HEK293 (cell line): ENCODE data around the gene CPA4.
A peak's percentile ranks its signal among the peaks of the same experiment; 100 is the strongest.

Experiments used
- CTCF ChIA-PET: fragments of 350-600 bp; formaldehyde crosslinking; extraction: SDS; loops from one replicate; lab custom pipeline; 2021; ENCODE audit warnings: antibody characterized with exemption; lab: Yijun Ruan, JAX
- POLR2A ChIA-PET: fragments of 300-600 bp; formaldehyde crosslinking; extraction: SDS; loops from one replicate; lab custom pipeline; 2020; ENCODE audit warnings: antibody characterized with exemption, inconsistent platforms; lab: Yijun Ruan, JAX
- H3K27ac ChIP-seq: fragments of 200-500 bp; sonication (Bioruptor generic); 2 replicates; pipeline ENCODE4 v1.5.1; 2014; ENCODE audit warnings: low read depth, low read length, control low read depth, inconsistent platforms; ENCODE audit errors: extremely low read depth
- H3K36me3 ChIP-seq, 2 experiments: fragments of 200-500 bp in 1 of 2; sonication (Bioruptor generic) in 1 of 2; 1 replicate in 1 of 2; 2 replicates in 1 of 2; pipeline ENCODE4 v1.5.1; 2014 to 2017; ENCODE audit warnings: inconsistent platforms in 2 of 2, low read length in 2 of 2; ENCODE audit not compliant: control insufficient read depth in 2 of 2, insufficient read depth in 1 of 2
- H3K4me1 ChIP-seq: fragments of 200-500 bp; sonication (Bioruptor generic); 2 replicates; pipeline ENCODE4 v1.5.1; 2014; ENCODE audit warnings: mild to moderate bottlenecking, low read length, inconsistent platforms; ENCODE audit not compliant: control insufficient read depth, insufficient read depth
- H3K4me3 ChIP-seq: 2 replicates; pipeline ENCODE4 v1.5.1; 2011; ENCODE audit warnings: low read depth, mild to moderate bottlenecking, control low read depth, low read length, moderate library complexity
- H3K9me3 ChIP-seq: fragments of 200-500 bp; sonication (Bioruptor generic); 2 replicates; pipeline ENCODE4 v1.5.1; 2014; ENCODE audit warnings: low read depth, low read length, inconsistent platforms; ENCODE audit not compliant: control insufficient read depth, insufficient read depth
- FEZF1 ChIP-seq: fragments of 450-650 bp; formaldehyde crosslinking; IDR thresholded peaks from 2 replicates; pipeline ENCODE4 v1.5.1; 2016; ENCODE audit warnings: missing biosample characterization, missing genetic modification characterization
- GLIS1 ChIP-seq: fragments of 450-650 bp; formaldehyde crosslinking; IDR thresholded peaks from 2 replicates; pipeline ENCODE4 v1.5.1; 2016; ENCODE audit warnings: missing biosample characterization, missing genetic modification characterization
- IKZF3 ChIP-seq: fragments of 450-650 bp; IDR thresholded peaks from 2 replicates; pipeline ENCODE4 v1.5.0; 2018; ENCODE audit warnings: missing biosample characterization, mild to moderate bottlenecking, missing genetic modification characterization, moderate library complexity
- KLF16 ChIP-seq: fragments of 450-650 bp; formaldehyde crosslinking; IDR thresholded peaks from 2 replicates; pipeline ENCODE4 v1.5.1; 2017; ENCODE audit warnings: missing biosample characterization, missing genetic modification characterization
- PRDM1 ChIP-seq: fragments of 450-650 bp; formaldehyde crosslinking; IDR thresholded peaks from 2 replicates; pipeline ENCODE4; 2016; ENCODE audit warnings: missing biosample characterization, missing genetic modification characterization
- REPIN1 ChIP-seq: fragments of 450-650 bp; formaldehyde crosslinking; IDR thresholded peaks from 2 replicates; pipeline ENCODE4 v1.5.1; 2017; ENCODE audit warnings: missing biosample characterization, missing genetic modification characterization, low read depth
- ZBTB10 ChIP-seq: fragments of 450-650 bp; formaldehyde crosslinking; IDR thresholded peaks from 2 replicates; pipeline ENCODE4 v1.5.1; 2016; ENCODE audit warnings: missing biosample characterization, missing genetic modification characterization
- ZFP41 ChIP-seq: fragments of 450-650 bp; formaldehyde crosslinking; IDR thresholded peaks from 2 replicates; pipeline ENCODE4 v1.5.1; 2016; ENCODE audit warnings: missing biosample characterization, missing genetic modification characterization, borderline replicate concordance
- ZIC2 ChIP-seq: fragments of 450-650 bp; formaldehyde crosslinking; IDR thresholded peaks from 2 replicates; pipeline ENCODE4 v1.5.1; 2016; ENCODE audit warnings: missing biosample characterization, missing genetic modification characterization
- ZNF112 ChIP-seq: fragments of 450-650 bp; formaldehyde crosslinking; IDR thresholded peaks from 2 replicates; pipeline ENCODE4 v1.5.0; 2017; ENCODE audit warnings: missing biosample characterization, missing genetic modification characterization
- ZNF157 ChIP-seq: fragments of 450-650 bp; formaldehyde crosslinking; IDR thresholded peaks from 2 replicates; pipeline ENCODE4 v1.5.1; 2016; ENCODE audit warnings: missing biosample characterization, missing genetic modification characterization
- ZNF280C ChIP-seq: fragments of 450-650 bp; formaldehyde crosslinking; IDR thresholded peaks from 2 replicates; pipeline ENCODE4 v1.5.1; 2016; ENCODE audit warnings: missing biosample characterization, missing genetic modification characterization
- ZNF311 ChIP-seq: fragments of 450-650 bp; formaldehyde crosslinking; IDR thresholded peaks from 2 replicates; pipeline ENCODE4 v1.5.1; 2017; ENCODE audit warnings: missing biosample characterization, missing genetic modification characterization, borderline replicate concordance
- ZNF324 ChIP-seq: fragments of 450-650 bp; formaldehyde crosslinking; IDR thresholded peaks from 2 replicates; pipeline ENCODE4 v1.5.1; 2016; ENCODE audit warnings: missing biosample characterization, missing genetic modification characterization
- ZNF555 ChIP-seq: fragments of 450-650 bp; formaldehyde crosslinking; conservative IDR thresholded peaks from 2 replicates; pipeline ENCODE4 v1.5.1; 2017; ENCODE audit warnings: missing biosample characterization, mild to moderate bottlenecking, missing genetic modification characterization, inconsistent platforms
- ZNF558 ChIP-seq: fragments of 450-650 bp; formaldehyde crosslinking; IDR thresholded peaks from 2 replicates; pipeline ENCODE4 v1.5.1; 2016; ENCODE audit warnings: missing biosample characterization, missing genetic modification characterization
- ZNF670 ChIP-seq: fragments of 450-650 bp; formaldehyde crosslinking; IDR thresholded peaks from 2 replicates; pipeline ENCODE4 v1.5.1; 2016; ENCODE audit warnings: missing biosample characterization, missing genetic modification characterization, low read depth
- ZNF843 ChIP-seq: fragments of 450-650 bp; formaldehyde crosslinking; IDR thresholded peaks from 2 replicates; pipeline ENCODE4 v1.5.1; 2016; ENCODE audit warnings: missing biosample characterization, missing genetic modification characterization

CPA4 gene

GRCh38 chr7:130345725-130346124 is 52.8 kb downstream of the CPA4 start:
- Histone ChIP-seq H3K27ac (no peak overlapping the region), H3K4me3 (no peak overlapping the region), H3K4me1 (no peaks in the 10 kb centered on the region), H3K36me3 (no peaks in the 10 kb centered on the region), H3K9me3 (no peaks in the 10 kb centered on the region)
- POLR2A ChIA-PET: no interaction called here
- CTCF ChIA-PET: interaction anchor here (0.6 kb wide), 1 partner anchor 406 kb away, joined by 3 read pairs; no protein-coding TSS in a partner anchor
- TF ChIP-seq PRDM1 (tag by site-specific recombination): no peak
- TF ChIP-seq ZNF558: no peak
- no peak for TF ChIP-seq KLF16 (tag by site-specific recombination)

- TF ChIP-seq ZNF112 (tag by site-specific recombination) (no peak), ZNF555 (tag by site-specific recombination) (no peak), FEZF1 (no peak), ZIC2 (tag by site-specific recombination) (peak; percentile 86), ZNF311 (tag by site-specific recombination) (no peak), ZNF157 (tag by site-specific recombination) (no peak), GLIS1 (tag by site-specific recombination) (0 out of 2 replicates have a peak, but pooled peaks have one; percentile 22), IKZF3 (tag by site-specific recombination) (no peak)
- TF ChIP-seq, all 188 proteins: peak for 2
- no peak overlapping the region for H3K27ac ChIP-seq
- H3K4me3 ChIP-seq: no peak overlapping the region
- CTCF ChIA-PET: interaction anchor here (0.6 to 1.4 kb wide), 2 partner anchors 143 to 405 kb away, joined by 3 read pairs; no protein-coding TSS in a partner anchor
- H3K4me1 ChIP-seq: no peaks in the 10 kb centered on the region
- H3K36me3 ChIP-seq: no peaks in the 10 kb centered on the region
- POLR2A ChIA-PET: no interaction called here
- no peaks in the 10 kb centered on the region for H3K9me3 ChIP-seq
These were observed 53.4 kb downstream of the CPA4 start for GRCh38 chr7:130346177-130346905.

GRCh38 chr7:130346941-130347340 is 54.0 kb downstream of the CPA4 start:
- CTCF ChIA-PET: interaction anchor here (1.4 kb wide), 1 partner anchor 143 kb away, joined by 3 read pairs; no protein-coding TSS in a partner anchor

More at GRCh38 chr7:130346941-130347340, 54.0 kb downstream of the CPA4 start:
- Histone ChIP-seq H3K27ac (no peak overlapping the region), H3K9me3 (no peaks in the 10 kb centered on the region), H3K4me3 (no peak overlapping the region), H3K36me3 (no peaks in the 10 kb centered on the region), H3K4me1 (no peaks in the 10 kb centered on the region)
- TF ChIP-seq ZNF843 (tag by site-specific recombination): no peak
- TF ChIP-seq ZNF670 (tag by site-specific recombination): no peak
- TF ChIP-seq REPIN1 (tag by site-specific recombination): no peak
- TF ChIP-seq GLIS1 (tag by site-specific recombination): no peak
- no peak for TF ChIP-seq ZNF280C
- no peak for TF ChIP-seq ZNF324 (tag by site-specific recombination)
- no peak for TF ChIP-seq ZBTB10 (tag by site-specific recombination)
- TF ChIP-seq ZFP41 (tag by site-specific recombination): no peak
- POLR2A ChIA-PET: no interaction called here
